ENCODE results near the gene NGEF.

NGEF gene

DNA sequence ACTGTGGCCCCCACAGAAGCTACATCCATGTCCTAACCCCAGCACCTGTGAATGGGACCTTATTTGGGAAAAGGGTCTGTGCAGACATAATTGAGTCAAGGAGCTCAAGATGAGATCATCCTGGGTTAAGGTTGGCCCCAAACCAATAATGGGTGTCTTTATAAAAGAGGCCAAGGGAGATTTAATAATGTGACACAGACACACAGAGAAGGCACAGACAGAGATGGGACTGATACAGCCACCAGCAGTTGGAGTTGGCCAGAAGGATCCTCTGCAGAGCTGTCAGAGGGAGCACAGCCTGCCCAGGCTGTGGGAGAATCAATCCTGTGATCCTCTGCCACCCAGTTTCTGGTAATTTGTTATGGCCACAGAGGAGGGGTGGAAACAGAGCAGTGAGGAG, 116.9 kb downstream of the NGEF start:
- Histone ChIP-seq H3K36me3 (no peaks in the 10 kb centered on the region), H3K27ac (no peak overlapping the region), H3K27me3 (peaks cover 0 to 13% of the 10 kb centered on the region in 2 donors), H3K9me3 (no peaks in the 10 kb centered on the region), H3K4me1 (no peaks in the 10 kb centered on the region), H3K4me3 (no peak overlapping the region)
- TF ChIP-seq, protein P1, sequence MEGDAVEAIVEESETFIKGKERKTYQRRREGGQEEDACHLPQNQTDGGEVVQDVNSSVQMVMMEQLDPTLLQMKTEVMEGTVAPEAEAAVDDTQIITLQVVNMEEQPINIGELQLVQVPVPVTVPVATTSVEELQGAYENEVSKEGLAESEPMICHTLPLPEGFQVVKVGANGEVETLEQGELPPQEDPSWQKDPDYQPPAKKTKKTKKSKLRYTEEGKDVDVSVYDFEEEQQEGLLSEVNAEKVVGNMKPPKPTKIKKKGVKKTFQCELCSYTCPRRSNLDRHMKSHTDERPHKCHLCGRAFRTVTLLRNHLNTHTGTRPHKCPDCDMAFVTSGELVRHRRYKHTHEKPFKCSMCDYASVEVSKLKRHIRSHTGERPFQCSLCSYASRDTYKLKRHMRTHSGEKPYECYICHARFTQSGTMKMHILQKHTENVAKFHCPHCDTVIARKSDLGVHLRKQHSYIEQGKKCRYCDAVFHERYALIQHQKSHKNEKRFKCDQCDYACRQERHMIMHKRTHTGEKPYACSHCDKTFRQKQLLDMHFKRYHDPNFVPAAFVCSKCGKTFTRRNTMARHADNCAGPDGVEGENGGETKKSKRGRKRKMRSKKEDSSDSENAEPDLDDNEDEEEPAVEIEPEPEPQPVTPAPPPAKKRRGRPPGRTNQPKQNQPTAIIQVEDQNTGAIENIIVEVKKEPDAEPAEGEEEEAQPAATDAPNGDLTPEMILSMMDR (IDR thresholded peaks at IDR 0.05), result no peak
- intact Hi-C loops (cut with DNase I; ENCODE audit: low total_unique reads), result no loop called here
- DNase-seq, result peak in 1 of 2 donors; percentile 13

DNA sequence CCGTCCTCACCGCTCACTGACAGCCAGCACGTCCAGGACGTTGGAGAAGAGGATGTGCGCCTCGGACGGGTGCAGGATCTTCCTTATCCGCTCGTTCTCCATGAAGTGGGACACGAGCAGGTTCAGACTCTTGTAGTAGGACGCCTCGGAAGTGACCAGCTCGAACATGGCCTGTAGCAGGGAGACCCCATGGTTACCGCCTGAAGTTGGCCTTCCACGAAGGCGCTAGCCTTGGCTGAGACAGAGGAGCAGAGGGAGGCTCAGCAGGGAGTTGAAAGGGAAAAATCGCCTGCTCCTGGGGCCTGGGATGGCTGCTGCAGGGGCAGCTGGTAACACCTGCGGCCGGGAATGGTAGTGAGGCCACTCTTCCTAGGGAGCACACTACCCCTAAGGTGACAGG, 118.3 kb downstream of the NGEF start:
- Histone ChIP-seq H3K27ac (no peak overlapping the region), H3K4me3 (no peak overlapping the region), H3K4me1 (no peaks in the 10 kb centered on the region), H3K27me3 (peaks cover 0 to 22% of the 10 kb centered on the region in 2 donors), H3K36me3 (no peaks in the 10 kb centered on the region), H3K9me3 (no peaks in the 10 kb centered on the region)
- intact Hi-C loops (cut with DNase I; ENCODE audit: low total_unique reads), result no loop called here
- TF ChIP-seq, protein P1 (IDR thresholded peaks at IDR 0.05), result no peak
- DNase-seq, result peak; percentile 6 to 41

DNA sequence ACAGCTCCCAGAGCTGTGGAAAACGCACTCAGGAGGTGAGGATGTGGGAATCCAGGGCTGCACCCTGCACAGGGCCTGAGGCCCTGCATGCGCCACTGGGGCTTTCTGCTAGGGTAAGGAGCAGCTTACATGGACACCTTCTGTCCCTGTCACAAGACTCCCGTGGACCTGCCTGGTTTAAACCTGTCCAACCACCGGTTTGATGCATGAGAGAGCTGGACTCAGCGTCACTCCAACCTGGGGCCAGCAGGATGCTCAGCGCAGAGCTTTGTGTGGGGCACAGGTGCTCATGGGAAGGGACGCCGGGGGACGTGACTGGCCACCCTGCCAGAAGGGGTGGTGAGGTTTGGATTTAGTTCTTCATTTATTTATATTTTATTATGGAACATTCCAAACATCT, 118.8 kb downstream of the NGEF start:
- Histone ChIP-seq H3K4me1 (no peaks in the 10 kb centered on the region), H3K27ac (no peak overlapping the region), H3K9me3 (no peaks in the 10 kb centered on the region), H3K4me3 (no peak overlapping the region), H3K27me3 (peaks cover 0 to 24% of the 10 kb centered on the region in 2 donors), H3K36me3 (no peaks in the 10 kb centered on the region)
- DNase-seq, result peak; percentile 15 to 29
- intact Hi-C loops (cut with DNase I; ENCODE audit: low total_unique reads), result no loop called here
- TF ChIP-seq, protein P1 (IDR thresholded peaks at IDR 0.05), result no peak

DNA sequence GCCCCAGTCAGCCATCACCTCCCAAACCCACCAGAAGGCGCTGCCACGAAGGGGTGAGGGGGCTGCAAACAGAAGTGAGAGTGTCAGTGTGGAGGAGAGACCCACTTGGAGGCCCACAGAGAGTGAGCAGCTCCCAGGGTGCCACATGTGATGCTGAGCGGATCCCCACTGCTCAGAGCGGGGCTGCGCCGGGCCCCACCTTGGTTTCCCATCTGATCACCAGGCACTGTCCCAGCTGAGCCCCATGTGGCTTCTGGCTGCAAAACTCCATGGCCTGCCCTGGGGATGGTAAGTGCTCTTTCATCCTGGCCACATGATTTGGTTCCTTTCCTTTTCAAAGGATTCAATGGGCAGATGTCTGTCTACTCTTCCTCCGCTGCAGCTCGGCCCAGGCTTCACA, 119.2 kb downstream of the NGEF start:
- Histone ChIP-seq H3K4me3 (no peak overlapping the region), H3K4me1 (no peaks in the 10 kb centered on the region), H3K9me3 (no peaks in the 10 kb centered on the region), H3K36me3 (no peaks in the 10 kb centered on the region), H3K27ac (no peak overlapping the region), H3K27me3 (peaks cover 0 to 24% of the 10 kb centered on the region in 2 donors)
- DNase-seq, result peak in 1 of 2 donors; percentile 60
- TF ChIP-seq, protein P1 (IDR thresholded peaks at IDR 0.05), result no peak
- intact Hi-C loops (cut with DNase I; ENCODE audit: low total_unique reads), result no loop called here

DNA sequence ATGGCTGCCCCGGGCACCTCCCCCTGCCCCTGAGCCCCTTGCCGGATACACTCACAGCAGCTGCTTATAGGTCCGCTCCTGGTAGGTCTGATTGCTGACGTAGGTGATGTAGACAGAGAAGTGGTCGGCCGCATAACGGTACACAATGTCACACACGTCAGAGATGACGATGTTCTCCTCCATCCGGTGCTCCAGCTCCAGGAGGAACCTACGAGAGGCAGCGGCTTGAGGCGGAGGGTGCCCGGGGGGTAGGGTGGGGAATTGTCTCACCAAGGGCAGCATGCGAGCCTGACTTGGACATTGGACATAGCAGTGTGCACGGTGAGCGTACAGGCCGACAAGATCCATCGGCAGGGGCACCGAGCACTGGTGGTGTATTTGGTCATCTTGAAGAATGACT, 120.2 kb downstream of the NGEF start:
- TF ChIP-seq, protein P1 (IDR thresholded peaks at IDR 0.05), result no peak
- Histone ChIP-seq H3K27me3 (peaks cover 0 to 24% of the 10 kb centered on the region in 2 donors), H3K4me3 (no peak overlapping the region), H3K9me3 (no peaks in the 10 kb centered on the region), H3K36me3 (no peaks in the 10 kb centered on the region), H3K27ac (no peak overlapping the region), H3K4me1 (no peaks in the 10 kb centered on the region)
- DNase-seq, result peak; percentile 9 to 53
- intact Hi-C loops (cut with DNase I; ENCODE audit: low total_unique reads), result no loop called here

DNA sequence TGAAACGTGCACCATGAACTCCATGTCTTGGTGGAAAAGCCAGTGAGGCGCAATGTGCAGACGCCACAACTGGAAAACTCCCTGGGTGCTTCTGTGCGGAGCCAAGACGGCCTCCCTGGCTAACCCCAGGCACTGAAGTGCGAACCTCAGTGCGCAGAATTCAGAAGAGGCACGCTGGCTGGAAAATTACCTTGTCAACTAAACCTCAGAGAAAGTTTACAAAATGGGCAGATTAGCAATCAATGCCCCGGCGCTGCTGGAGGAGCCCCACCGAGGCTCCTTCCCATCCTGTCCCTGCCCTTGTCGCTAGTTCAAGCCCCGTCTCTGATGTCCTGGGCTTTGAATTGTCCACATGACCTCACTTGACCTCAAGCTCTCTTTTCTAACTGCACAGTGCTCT, 120.8 kb downstream of the NGEF start:
- no peak overlapping the region for H3K4me3 ChIP-seq
- H3K27me3 ChIP-seq, result peaks cover 0 to 24% of the 10 kb centered on the region in 2 donors
- TF ChIP-seq, protein P1 (IDR thresholded peaks at IDR 0.05), result no peak
- intact Hi-C loops (cut with DNase I; ENCODE audit: low total_unique reads), result no loop called here
- no peaks in the 10 kb centered on the region for H3K36me3 ChIP-seq
- DNase-seq, result peak in 1 of 2 donors; percentile 2
- H3K27ac ChIP-seq, result no peak overlapping the region
- H3K9me3 ChIP-seq, result no peaks in the 10 kb centered on the region
- no peaks in the 10 kb centered on the region for H3K4me1 ChIP-seq

Data from tibial artery (tissue), 4 donors.